Placental epithelial cell (primary cell): ENCODE data around the gene PRELP. TPM values are rescaled to one million over a fixed set of nuclear protein-coding genes. Genes with fewer than 3 reads are reported as not detected.

Experiments used
- total RNA-seq: library from RNA; depleted of rRNA; stranded (reverse); fragments of >200 nt; gene quantifications from 2 replicates; pipeline ENCODE4 v1.2.3, GENCODE V29; 2012

PRELP gene
- total RNA-seq: not detected in 2 replicates

DNA sequence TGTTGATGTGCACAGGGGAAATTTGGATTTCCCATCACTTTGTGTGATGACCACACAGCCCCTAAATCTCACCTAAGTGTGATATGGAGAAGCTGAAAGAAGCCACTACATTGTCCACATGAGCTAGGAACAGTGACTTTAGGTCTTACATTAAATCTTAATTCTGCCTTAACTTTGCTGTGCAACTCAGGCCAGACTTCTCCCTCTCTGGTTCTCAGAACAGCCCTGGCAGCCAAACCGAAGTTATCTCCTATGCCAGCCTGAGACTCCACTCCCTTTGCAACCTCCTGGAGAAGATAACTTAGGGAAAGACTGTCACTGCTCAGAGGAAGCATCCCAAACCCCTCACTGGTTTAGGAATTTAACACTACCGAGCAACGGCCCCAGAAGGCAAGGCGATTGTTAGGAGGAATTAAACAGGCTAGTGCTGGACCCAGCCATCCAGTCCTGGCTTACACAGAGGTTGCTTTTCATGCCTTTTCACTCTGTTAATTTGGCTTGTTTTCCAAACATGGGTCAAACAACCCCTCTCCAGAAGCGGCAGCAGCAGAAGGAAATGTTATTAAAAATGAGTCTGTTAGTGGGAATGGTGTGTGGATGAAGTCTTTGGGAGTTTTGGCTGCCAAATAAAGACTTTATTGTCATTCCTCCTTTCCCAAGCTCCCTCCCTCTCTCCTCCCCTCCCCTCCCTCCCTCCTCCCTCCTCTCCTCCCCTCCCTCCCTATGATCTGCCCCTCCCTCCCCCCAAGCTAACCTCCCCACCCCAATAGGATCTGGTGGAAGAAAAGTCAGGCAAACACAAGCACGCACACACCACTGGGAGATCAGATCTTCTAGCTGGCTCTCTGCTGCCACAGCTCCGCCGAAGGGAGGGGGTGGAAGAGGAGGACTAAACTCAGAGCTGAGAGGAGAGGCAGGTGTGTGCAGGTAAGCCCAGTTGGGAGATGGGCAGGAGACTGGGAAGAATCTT, at the start of gene PRELP:
TSS of gene PRELP (plus strand) at position 795 of the 970 bp plus-strand sequence. CDS start 7,379 bp downstream, outside the sequence.

DNA sequence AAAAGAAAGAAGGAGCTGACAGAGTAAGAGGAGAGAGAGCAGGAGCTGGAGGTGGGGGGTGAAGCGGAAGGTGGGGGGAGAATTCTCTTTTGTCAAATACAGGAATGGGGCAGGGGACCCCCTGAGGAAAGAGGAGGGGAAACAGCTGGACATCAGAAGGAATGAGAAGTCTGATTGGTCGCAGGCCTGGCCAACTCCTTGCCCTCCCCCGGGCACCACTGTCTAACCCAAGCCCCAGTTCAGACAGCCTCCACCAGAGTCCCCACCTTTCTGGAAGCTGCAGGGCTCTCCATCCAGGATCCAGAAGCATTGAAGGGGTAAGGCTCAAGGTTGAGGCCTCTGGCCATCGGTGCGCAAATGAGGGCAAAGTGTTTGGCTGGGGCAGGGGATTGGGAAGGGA, 18.3 kb downstream of the PRELP start, which contains the start of gene OPTC:
TSS of gene OPTC (plus strand) at position 253 of the 400 bp plus-strand sequence. CDS start 1,853 bp downstream, outside the sequence.

Other genes starting within 250 kb of the PRELP start
- gene CHIT1, start 246.1 kb upstream of the PRELP start, total RNA-seq: not detected in 2 replicates
- gene BTG2, start 170.3 kb upstream of the PRELP start, total RNA-seq: 42.8 and 51.6 TPM in 2 replicates
- under 0.01 TPM in 1 of 2 replicates, not detected in the other for gene FMOD, start 124.7 kb upstream of the PRELP start, total RNA-seq
- 0.76 TPM in 1 of 2 replicates, not detected in the other for gene OPTC, start 18.3 kb downstream of the PRELP start, total RNA-seq
- 314 and 526 TPM in 2 replicates for gene ATP2B4, start 151.0 kb downstream of the PRELP start, total RNA-seq